Measurements from ENCODE around the gene TECPR2.

GRCh38 chr14:102487204-102487577 lies 124.5 kb downstream of the TECPR2 start:
- TF ChIP-seq, protein P1, sequence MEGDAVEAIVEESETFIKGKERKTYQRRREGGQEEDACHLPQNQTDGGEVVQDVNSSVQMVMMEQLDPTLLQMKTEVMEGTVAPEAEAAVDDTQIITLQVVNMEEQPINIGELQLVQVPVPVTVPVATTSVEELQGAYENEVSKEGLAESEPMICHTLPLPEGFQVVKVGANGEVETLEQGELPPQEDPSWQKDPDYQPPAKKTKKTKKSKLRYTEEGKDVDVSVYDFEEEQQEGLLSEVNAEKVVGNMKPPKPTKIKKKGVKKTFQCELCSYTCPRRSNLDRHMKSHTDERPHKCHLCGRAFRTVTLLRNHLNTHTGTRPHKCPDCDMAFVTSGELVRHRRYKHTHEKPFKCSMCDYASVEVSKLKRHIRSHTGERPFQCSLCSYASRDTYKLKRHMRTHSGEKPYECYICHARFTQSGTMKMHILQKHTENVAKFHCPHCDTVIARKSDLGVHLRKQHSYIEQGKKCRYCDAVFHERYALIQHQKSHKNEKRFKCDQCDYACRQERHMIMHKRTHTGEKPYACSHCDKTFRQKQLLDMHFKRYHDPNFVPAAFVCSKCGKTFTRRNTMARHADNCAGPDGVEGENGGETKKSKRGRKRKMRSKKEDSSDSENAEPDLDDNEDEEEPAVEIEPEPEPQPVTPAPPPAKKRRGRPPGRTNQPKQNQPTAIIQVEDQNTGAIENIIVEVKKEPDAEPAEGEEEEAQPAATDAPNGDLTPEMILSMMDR (IDR thresholded peaks at IDR 0.05 in 2 of 3, conservative IDR thresholded peaks at IDR 0.05 in 1 of 3; ENCODE audit: borderline replicate concordance in 1 of 3, insufficient read depth in 1 of 3, low read depth in 2 of 3, low read length in 2 of 3): no peak
- TF ChIP-seq POLR2A (IDR thresholded peaks at IDR 0.05; ENCODE audit: borderline replicate concordance, extremely low read depth, insufficient read depth, insufficient read length) (no peak), EZH2 (IDR thresholded peaks at IDR 0.05) (no peak), POLR2AphosphoS5 (IDR thresholded peaks at IDR 0.05; ENCODE audit: low read depth, low read length) (no peak), JUND (IDR thresholded peaks at IDR 0.05) (no peak), EZH2phosphoT487 (IDR thresholded peaks at IDR 0.05; ENCODE audit: borderline replicate concordance) (no peak)
